HG02870 (cell line): ENCODE results near the gene HS3ST2.

Experiments used
- ATAC-seq: cut with Tn5 transposase; IDR thresholded peaks from one replicate; pipeline ENCODE4 v1.9.1; 2021; ENCODE audit warnings: mild to moderate bottlenecking, moderate library complexity; ENCODE audit not compliant: unreplicated experiment

HS3ST2 gene

DNA sequence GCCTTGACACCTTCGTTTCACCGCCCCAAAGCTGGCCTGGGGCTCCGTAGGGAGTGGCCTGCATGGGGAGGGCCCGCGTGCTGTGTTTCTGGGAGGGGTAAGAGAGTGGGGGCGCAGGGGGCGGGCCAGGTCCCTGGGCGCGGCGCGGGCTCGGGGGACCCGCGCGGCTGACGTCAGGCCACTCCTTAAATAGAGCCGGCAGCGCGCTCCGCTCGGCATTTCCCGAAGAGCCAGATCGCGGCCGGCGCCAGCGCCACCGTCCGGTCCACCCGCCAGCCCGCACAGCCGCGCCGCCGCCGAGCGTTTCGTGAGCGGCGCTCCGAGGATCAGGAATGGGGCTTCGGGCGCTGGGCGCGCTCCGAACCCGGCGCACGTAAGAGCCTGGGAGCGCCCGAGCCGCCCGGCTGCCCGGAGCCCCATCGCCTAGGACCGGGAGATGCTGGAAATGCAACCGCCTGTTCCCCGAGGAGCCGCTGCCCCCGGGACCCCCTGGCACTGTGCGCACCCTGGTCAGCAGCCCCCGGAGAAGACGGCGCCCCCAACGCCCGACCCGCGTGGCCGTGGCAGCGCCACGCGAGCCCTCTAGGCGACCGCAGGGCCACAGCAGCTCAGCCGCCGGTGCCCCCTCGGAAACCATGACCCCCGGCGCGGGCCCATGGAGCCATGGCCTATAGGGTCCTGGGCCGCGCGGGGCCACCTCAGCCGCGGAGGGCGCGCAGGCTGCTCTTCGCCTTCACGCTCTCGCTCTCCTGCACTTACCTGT is at the start of gene HS3ST2:
Gene HS3ST2 (plus strand): TSS at position 215 of the 763 bp plus-strand sequence. CDS start 449 bp downstream, at position 664.
- ATAC-seq: no peak

DNA sequence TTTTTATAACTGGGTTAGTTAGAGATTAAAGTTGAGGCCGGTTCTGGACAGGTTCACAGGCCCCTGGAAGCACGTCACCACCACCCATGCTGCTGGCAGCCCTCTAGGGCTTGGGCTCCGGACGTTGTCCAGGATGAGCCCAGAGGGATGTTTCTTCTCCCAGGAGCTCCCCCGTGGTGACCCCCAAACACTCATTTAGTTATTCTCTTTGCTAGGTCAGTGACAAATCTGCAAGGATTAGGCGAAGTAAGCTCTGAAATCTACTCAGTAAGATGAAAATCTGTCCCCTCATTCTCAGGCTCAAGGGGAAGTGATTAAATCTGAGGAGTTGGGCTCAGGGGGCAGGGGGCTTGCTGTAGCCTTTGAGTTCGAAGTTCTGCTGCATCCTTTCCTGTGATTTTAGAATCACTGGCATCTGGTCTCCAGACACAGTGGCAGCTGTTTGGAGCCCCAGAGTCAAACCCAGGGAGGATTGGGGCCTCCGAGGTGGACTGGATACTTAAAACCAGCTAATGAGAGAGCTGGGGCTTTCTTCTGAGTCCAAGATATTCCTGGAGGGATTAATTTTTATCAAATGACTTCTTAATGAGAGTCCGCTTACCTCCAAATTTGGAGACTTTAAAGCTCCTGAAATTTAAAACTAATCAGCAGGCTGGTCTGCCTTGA is 49.2 kb upstream of the HS3ST2 start:
- ATAC-seq: no peak

DNA sequence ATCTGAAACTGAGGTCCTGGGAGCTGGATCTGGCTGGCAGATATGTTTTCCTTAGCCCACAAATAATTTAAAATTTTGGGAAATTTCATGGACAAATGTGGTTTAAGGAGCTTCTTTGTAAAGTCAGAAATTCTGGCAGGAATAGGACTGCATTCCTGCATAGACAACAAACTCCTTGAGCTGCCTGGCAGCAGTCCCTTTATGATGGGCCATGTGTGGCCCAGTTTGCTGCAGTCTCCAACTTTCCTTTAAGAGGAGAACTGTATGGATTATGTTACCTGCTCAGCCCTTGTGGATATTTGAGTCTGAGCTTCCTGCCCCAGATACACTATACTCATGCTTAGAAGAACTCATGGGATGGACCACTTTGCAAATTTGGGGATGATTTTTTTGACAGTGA is 48.5 kb upstream of the HS3ST2 start:
- no peak for ATAC-seq

DNA sequence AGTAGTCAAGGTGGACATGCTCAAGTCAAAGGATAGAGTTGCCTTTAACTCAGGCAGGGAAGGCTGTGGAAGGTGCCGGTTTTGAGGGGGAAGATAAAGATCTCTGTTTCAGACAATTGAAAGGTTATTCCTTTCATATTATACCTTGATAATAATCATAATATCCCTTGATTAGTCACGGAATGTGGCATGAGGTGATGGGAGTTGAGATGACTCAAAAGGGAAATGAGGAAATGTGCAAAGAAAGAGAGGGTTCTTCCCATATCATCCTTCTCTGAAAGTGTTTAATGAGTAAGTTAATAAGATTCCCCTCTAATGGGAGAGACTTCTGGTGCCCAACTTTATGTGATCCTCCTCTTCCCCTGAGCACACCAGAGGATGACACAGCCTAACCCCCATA is 43.1 kb upstream of the HS3ST2 start:
- ATAC-seq: no peak

DNA sequence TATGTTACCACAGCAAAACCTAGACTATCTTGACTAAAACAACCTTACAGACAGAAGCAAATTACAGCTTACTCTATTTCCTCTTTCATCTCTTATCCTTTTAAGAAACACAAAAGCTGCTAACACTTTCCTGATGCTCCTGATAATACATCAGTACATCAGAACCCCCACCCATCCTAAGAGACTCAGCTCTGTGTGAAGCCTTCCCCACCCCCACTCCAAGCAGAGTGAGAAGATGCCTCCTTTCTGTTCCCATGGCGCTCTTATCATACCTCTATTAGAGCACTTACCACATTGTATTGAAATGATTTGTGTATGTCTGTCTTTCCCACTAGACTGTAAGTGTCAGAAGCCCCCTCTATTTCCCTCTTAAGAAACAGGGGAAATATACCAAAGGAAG is 42.4 kb upstream of the HS3ST2 start:
- ATAC-seq: no peak

DNA sequence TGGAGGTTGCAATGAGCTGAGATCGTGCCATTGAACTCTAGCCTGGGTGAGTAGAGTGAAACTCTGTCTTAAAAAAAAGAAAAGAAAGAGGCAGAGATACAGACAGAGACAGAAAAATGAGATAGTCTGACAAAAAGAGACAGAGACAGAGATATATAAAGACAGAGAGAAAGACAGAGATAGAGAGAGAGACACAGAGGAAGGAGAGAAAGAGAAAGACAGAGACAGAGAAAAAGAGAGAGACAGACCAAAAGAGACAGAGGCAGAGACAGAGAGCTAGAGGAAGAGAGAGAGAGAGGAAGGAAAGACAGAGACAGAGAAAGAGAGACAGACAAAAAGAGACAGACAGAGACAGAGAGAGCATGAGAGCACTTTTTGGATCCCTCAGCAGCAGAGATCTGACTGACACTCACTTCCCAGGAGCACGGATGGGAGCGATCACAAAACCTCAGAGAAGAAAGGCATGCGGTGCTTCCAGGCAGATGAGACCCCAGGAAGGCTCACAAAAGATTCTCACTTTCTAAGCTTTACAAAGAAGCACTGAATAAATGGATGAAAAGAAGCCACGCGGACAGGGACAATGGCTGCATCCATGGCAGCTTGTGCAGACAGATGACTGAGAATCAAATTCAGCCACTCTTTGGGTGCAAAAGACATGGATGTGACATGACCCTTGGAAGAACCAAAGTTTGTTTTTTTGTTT is 38.6 kb upstream of the HS3ST2 start:
- no peak for ATAC-seq

DNA sequence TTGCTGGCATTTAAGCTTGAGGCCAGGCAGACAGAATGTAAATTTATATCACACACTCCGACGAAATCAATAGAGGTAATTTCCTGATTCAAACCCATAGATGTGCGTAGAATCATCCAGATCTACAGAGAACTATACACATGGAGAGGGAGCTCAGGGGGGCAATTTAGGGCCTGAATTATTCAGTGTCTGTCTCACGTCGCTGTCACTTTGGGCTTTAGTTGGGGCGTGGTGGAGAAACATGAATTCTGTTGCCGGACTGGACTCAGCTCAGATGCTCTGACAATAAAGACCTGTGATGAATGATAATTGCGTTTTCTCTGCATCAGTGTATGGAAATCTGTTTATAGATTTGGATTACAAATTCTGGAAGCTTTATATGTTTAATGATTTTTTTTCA is 32.5 kb upstream of the HS3ST2 start:
- no peak for ATAC-seq

DNA sequence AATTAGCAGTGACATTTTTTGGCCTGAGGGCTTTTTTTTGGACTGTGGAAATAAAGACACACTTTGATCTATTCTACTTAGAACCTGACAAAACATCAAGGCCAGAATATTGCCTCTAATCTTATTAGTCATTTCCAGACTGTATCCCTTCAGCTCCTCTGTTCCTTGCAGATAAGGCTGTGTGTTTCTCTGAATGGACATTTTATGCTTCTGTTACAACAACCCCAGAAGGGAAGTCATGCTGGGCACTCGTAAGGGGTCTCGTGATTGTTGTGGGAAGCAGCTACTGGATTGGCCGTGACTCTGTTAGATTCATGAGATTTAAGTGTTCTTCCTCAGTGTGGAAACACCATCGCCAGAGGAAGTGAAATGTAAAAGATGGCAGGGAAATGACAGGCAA is 31.6 kb upstream of the HS3ST2 start:
- no peak for ATAC-seq

DNA sequence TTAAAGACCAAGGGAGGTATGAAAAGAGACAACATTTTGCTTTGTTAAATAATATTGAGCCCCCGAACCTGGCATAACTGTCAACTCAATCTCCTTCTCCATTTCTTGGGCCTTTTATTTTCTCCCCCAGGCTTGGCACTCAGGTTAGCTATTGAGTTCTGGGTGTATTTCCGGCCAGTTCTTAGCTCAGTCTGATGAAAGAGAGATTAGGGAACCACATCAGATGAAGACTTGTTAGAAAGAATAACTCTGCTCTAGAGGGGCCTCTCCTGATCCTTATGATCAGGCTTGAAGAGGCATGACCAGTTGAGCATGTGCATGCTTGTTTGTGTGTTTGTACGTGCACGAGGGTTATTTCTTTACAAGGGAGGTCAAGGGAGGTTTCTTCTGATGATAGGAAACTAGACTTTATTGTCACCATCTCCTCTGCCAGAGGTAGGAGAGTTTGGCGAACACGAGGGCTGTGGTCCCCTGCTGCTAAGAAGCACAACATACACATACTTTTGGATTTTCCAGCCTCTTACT is 29.2 kb upstream of the HS3ST2 start:
- ATAC-seq: no peak

DNA sequence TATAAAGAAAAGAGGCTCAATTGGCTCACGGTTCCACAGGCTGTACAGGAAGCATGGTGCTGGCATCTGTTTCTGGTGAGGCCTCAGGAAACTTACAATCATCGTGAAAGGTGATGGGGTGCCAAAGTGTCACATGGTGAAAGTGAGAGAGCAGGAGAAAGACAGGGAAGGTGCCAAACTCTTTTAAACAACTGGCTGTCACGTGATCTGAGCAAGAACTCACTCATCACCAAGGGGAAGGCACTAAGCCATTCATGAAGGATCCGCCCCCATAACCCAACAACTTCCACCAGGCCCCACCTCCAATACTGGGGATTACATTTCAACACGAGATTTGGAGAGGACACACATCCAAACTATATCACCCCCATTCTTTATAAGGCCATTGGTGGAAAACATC is 28.4 kb upstream of the HS3ST2 start:
- no peak for ATAC-seq

DNA sequence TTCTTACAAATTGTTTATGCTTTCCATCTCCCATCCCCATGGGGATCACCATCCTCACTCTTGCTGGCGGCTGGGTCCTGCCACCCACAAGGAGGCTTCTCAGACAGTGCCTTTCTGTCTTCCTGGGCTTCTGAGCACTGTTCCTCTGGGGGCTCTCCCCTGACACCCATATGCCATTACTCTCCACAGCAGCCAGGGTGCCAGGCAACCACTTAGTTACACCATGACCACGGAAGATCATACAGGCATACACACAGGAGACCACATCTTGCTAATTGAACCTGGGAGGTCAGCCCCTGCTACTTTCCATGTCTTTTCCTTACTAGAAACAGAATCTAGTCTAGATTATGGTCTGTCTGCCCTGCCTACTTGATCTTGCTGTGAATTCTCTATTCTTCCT is 27.7 kb upstream of the HS3ST2 start:
- no peak for ATAC-seq

DNA sequence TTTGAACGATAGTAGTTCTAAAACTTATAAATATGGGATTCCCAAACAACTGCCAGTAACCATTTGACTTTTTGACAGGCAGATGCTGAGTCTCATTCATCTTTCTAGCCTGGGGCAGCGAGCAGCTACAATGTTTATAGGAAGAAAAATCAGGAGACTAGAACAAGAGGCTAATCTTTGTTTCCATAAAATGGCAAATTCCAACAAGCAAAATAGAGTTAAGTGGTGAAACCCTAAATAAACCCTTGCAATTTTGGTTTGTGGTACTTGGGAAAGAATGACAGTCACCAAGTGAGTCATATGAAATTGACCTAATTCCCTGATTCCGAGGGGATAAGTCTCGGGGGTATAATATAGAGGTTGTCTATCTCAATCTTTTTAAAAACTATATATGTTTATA is 27.3 kb upstream of the HS3ST2 start:
- no peak for ATAC-seq

DNA sequence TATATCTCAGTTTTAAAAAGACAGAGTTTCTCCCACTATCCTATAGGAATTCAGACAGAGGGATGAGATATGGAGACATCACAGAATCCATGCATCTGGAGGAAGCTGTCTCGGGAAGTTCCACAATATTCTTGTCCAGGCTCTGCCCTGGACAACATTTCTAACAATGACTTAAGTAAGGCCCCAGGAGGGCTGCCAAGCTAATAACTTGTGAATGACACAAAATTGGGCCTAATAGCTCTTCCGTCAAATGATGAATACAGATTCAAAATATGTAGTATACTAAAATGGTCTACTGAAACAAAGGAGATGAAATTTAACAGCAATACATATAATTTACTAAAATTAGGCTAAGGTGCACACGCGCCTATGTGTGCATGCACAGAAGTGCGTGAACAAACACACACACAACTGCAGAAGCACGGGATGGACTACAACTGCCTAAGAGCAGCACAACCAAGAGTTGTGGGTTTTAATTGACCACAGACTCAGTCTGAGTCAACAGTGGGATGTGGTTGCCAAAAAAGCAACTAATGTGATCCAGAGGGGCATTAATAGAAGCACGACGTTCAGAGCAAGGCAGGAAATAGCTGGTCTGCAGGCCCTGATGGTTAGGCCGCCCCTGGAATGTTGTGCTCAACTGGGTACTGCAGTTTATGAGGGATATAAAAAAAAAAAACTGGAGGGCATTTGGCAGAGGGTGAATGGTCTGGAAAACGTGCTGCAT is 26.3 kb upstream of the HS3ST2 start:
- ATAC-seq: no peak

DNA sequence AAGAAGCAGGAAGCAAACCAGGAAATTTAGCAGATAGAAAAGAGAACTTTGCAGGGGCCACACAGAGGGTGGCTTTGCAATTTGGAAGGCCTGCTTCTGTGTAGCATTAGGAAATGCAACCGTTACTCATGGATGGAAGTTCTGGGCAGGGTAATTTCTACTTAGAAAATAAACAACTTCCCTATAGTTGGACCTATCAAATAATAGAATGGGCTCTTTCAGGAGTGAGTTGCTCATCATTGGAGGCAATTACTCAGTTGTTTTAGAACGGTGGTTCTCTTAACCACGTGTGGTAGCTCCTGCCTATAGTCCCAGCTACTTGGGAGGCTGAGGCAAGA is 25.8 kb upstream of the HS3ST2 start:
- ATAC-seq: no peak

DNA sequence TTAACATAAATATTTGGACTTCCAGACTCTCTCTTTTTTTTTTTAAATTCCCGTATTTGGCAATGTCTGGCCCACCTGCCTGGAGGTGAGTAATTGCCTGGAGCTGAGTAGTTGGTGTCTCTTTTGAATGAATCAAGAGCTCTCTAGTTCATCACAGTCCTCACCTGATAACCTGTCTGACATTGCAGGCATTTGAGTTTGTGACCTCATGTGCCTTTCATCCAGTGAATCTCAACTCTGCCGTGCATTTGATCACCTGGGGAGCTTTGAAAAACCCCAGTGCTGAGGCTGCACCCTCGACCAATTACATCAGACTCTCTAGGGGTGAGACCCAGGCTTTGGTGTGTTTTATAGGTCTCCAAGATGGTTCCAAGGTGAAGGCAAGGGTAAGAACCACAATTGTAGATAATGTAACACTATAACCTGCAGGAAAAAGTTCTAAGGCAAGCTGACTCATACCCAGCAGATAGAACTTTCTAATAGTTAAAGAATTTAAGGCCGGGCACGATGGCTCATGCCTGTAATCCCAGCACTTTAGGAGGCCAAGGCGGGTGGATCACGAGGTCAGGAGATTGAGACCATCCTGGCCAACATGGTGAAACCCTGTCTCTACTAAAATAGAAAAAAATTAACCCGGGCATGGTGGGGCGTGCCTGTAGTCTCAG is 24.5 kb upstream of the HS3ST2 start:
- no peak for ATAC-seq

DNA sequence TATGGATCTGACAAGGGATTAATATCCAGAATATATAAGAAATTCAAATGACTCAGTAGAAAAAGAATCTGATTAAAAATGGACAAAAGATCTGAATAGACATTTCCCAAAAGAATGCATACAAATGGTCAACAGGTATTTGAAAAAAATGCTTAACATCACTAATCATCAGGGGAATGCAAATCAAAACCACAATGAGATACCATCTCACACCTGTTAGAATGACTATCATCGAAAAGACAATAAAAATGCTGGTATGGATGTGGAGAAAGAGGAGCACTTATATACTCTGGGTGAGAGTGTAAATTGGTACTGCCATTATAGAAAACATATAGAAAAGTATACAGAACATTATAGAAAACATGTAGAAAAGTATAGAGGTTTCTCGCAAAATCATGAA is 16.4 kb upstream of the HS3ST2 start:
- no peak for ATAC-seq

DNA sequence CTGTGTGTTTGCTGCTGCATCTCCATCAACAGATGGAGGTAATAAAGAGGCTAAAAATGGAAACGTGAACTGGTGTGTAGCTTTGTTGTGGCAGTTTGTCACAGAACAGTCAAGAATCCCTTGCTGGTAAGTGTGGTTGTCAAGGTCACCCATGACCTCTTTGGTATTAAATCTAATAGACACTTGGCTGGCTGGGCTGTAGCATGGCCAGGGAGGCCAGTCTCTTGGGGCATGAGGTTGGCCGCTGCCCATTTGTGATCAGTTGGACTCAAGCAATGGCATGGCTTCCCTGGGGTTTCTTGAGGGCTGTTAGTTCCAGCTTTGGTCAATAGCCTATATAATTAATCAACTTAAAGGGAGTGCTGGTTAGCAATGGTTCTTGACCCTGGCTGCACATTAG is 14.8 kb upstream of the HS3ST2 start:
- no peak for ATAC-seq

DNA sequence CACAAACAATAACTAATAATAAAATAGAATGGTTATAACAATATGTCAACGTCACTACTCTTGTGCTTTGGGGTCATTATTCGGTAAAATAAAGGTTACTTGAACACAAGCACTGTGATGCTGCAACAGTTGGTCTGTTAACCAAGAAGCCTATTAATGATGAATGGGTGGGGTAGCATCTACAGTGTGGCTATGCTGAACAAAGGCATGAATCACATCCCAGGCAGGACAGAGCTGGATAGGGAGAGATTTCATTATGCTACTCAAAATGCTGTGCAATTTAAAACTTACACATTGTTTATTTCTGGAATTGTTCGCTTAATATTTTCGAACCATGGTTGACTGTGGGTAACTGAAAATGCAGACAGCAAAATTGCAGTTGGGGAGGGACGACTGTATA is 9.1 kb upstream of the HS3ST2 start:
- no peak for ATAC-seq

DNA sequence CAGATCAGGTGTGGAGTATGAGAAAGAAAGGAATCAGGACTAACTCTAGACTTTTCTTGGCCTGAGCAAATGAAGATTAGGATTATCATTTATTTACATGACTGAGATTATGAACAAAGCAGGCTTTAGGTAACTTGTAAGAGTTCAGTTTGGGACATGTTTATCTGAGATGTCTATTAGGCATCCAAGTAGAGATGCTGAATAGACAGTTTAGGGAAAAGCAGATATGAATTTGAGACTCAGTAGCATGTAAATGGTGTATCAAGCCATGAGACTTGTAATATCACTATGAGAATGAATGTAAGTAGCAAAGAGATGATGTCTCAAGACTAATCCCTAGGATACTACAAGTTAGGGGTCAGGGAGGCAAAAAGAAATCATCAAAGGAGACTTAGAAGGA is 8.6 kb upstream of the HS3ST2 start:
- no peak for ATAC-seq

DNA sequence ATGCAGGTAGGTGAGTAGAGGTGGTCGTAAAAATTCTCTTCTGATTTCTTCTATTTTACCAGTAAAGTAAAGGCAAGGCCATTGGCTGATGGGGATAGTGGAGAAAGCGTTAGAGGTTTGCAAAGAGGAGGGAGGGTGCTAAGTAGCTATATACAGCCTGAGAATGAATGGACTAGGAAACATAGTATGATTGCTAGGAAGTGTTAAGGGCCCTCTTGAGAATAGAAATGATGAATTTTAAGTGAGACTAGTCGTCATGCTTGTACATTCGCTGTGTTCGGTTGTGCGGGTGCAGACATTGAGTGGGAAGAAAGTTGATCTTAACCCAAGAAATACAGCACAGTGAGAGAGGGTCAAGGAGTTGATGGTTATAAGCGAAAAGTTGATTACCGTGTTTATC is 7.2 kb upstream of the HS3ST2 start:
- ATAC-seq: no peak

DNA sequence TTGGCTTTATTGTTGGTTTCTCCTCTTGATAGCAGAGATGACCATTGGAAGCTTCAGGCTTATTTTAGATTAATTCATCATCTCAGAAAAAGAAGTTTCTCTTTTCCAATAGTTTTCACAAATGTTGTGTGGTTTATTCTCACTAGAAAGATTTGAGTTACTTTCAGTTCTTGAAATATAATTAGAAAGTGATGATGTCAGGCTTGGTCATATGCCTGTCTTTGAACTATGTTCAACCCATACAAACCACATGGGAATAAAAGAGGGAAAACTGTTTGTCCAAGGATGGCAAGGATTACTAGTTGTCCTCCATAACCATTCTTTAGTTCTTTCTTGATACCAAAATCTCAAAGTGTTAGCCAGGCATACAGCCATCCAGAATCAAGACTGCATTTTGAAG is 3.7 kb upstream of the HS3ST2 start:
- ATAC-seq: no peak
